Effector memory CD8-positive, alpha-beta T cell (primary cell): Measurements from ENCODE around the gene GPATCH8.

Experiments used
- ATAC-seq: fragments of 150-1000 bp; cut with Tn5 transposase; replicated peaks from 2 replicates; pipeline ENCODE4 v1.10.0; 2021; ENCODE audit warnings: mild to moderate bottlenecking, moderate library complexity
- DNase-seq, 3 experiments: peaks; one replicate each; pipeline ENCODE4 v3.0.0; 2021
- H3K27ac Mint-ChIP-seq, 2 donors: one replicate each; pipeline ENCODE4 v1.8.0; 2022; ENCODE audit warnings: mild to moderate bottlenecking in 2 of 2, mixed read lengths in 2 of 2, moderate library complexity in 2 of 2
- H3K27me3 Mint-ChIP-seq, 2 donors: one replicate each; pipeline ENCODE4 v1.8.0; 2022; ENCODE audit warnings: mixed read lengths in 2 of 2
- H3K36me3 Mint-ChIP-seq: one replicate; pipeline ENCODE4 v1.8.0; 2022; ENCODE audit warnings: mild to moderate bottlenecking, moderate library complexity, mixed read lengths; ENCODE audit not compliant: insufficient read depth
- H3K4me1 Mint-ChIP-seq, 2 donors: one replicate each; pipeline ENCODE4 v1.8.0; 2022; ENCODE audit warnings: low read depth in 2 of 2, mixed read lengths in 2 of 2
- H3K4me3 Mint-ChIP-seq, 2 donors: one replicate each; pipeline ENCODE4 v1.8.0; 2022; ENCODE audit warnings: mild to moderate bottlenecking in 2 of 2, mixed read lengths in 2 of 2, moderate library complexity in 2 of 2
- H3K9me3 Mint-ChIP-seq, 2 donors: one replicate each; pipeline ENCODE4 v1.8.0; 2022; ENCODE audit warnings: mixed read lengths in 2 of 2

Gene GPATCH8

DNA sequence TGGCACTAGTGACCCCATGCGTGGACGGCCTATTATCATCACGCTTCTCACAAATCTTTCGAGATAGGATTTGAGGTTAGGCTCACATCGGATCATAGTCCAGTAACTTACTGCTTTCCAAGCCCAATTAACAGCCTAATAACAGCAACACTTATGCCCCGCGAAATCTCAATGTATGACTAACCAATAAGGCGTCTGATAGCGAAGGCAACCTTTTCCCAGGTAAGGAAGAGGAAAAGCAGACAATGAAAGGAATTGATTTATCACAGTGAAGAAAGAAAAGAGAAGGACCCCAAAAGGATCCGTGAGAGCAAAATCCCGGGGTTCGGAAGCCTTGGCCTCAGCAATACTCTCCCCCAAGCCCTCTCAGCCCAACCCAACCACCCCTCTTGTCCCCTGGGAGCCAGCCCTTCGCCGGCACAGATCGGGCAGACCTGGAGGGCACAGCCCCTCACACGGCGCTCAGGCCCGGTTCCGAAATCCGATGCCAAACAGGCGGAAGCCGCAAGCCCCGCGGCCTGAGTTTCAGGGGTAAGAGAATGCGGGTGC, 534 bp downstream of the GPATCH8 start:
- ATAC-seq: no peak
- no peaks in the 10 kb centered on the region for H3K9me3 Mint-ChIP-seq

DNA sequence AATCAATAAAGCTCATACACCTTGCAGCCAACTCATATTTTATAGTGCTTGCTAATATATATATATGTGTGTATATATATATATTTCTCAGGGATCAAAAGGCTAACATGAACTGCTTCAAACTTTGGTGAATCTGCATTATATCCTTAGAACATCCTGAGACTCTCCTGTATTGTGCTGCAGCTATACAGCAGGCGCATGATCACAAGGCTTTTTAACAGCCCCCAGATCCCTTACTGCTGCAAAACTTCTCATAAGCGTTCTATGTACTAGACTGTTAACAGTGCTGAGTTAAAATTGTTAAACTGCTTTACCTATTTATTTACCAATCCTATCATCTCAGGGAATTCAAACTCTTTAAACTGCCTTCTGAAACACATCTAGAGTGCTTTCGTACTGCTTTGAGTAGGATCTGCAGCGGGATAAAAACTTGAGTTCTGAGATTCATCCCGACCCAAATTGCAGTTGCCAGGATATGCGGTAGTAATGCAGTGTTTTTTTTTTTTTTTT, 1.3 kb downstream of the GPATCH8 start:
- Mint-ChIP-seq H3K4me1 (peaks cover 27 to 39% of the 10 kb centered on the region in 2 donors), H3K27ac (peak overlapping the region in 1 of 2 donors; percentile 96), H3K4me3 (peak overlapping the region; percentile 93 to 96), H3K36me3 (peaks cover 18% of the 10 kb centered on the region), H3K9me3 (no peaks in the 10 kb centered on the region), H3K27me3 (peaks cover 0 to 8% of the 10 kb centered on the region in 2 donors)
- ATAC-seq: no peak
- DNase-seq: no peak

More for the DNA sequence above, 534 bp downstream of the GPATCH8 start:
- Mint-ChIP-seq H3K36me3 (peaks cover 18% of the 10 kb centered on the region), H3K27me3 (peaks cover under 1 to 13% of the 10 kb centered on the region in 2 donors), H3K4me3 (peak overlapping the region; percentile 93 to 96), H3K4me1 (peaks cover 25 to 35% of the 10 kb centered on the region in 2 donors), H3K27ac (peak overlapping the region; percentile 96 to 98)
- peak in 1 of 3 experiments; percentile 5 for DNase-seq

DNA sequence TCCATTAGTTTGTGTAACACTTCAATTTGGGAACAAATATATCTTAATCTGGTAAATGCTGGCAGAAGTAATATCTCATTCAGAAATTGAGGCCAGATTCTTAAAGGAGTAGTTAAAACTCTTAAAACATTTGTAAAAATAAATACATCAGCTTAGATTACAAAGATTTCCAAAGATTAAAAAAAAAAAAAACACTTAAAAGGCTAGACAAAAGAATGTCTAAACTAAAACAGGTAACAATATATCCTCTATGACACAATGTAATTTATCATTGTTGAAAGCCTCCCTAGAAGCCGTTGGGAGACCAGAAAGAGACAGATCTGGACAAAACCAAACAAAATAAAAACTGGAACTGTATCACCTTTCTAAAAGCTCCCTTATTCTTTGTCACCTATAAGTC, 3.5 kb downstream of the GPATCH8 start:
- Mint-ChIP-seq H3K36me3 (peaks cover 26% of the 10 kb centered on the region), H3K27me3 (no peaks in the 10 kb centered on the region), H3K4me3 (peak overlapping the region in 1 of 2 donors; percentile 96), H3K4me1 (peaks cover 37 to 60% of the 10 kb centered on the region in 2 donors), H3K9me3 (no peaks in the 10 kb centered on the region), H3K27ac (no peak overlapping the region)
- no peak for DNase-seq
- ATAC-seq: no peak

DNA sequence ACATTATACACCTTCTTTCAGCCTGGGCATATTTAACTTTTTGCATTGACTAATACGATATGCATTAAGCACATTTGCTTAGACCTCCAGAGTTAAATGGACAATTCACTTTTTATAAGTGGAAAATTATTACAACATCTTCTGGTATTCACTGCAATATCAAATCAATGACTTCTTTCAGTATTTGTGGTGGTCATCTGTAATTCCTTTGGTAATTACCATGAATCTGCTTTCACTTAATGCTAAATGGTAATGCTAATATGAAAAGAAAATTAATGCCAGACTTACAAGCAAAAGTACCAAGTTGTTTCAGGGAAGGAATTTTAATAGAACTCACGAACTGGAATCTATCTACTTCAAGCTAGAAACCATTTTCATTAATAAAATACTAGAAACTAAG, 6.4 kb downstream of the GPATCH8 start:
- no peak for ATAC-seq
- no peaks in the 10 kb centered on the region for H3K27me3 Mint-ChIP-seq
- peak overlapping the region in 1 of 2 donors; percentile 12 for H3K27ac Mint-ChIP-seq

DNA sequence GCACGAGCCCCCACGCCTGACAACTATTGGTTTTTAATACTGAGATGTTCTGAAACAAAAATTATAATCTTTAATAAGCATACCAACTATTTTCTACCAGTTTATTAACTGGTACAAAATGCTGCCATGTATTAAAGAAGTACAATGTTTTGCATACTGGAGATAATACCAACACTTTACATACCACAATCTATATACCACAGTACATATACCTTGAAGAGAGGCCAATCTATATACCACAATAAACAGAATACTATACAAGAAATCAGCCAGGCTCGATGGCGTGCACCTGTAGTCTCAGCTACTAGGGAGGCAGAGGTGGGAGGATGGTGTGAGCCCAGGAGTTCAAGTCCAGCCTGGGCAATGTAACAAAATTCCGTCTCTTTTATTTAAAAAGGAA, 9.9 kb downstream of the GPATCH8 start:
- peaks cover 29 to 57% of the 10 kb centered on the region in 2 donors for H3K4me1 Mint-ChIP-seq
- DNase-seq: no peak

More for the DNA sequence above, 6.4 kb downstream of the GPATCH8 start:
- H3K36me3 Mint-ChIP-seq: peaks cover 14% of the 10 kb centered on the region
- no peaks in the 10 kb centered on the region for H3K9me3 Mint-ChIP-seq
- H3K4me1 Mint-ChIP-seq: peaks cover 36 to 74% of the 10 kb centered on the region in 2 donors
- H3K4me3 Mint-ChIP-seq: no peak overlapping the region
- no peak for DNase-seq

DNA sequence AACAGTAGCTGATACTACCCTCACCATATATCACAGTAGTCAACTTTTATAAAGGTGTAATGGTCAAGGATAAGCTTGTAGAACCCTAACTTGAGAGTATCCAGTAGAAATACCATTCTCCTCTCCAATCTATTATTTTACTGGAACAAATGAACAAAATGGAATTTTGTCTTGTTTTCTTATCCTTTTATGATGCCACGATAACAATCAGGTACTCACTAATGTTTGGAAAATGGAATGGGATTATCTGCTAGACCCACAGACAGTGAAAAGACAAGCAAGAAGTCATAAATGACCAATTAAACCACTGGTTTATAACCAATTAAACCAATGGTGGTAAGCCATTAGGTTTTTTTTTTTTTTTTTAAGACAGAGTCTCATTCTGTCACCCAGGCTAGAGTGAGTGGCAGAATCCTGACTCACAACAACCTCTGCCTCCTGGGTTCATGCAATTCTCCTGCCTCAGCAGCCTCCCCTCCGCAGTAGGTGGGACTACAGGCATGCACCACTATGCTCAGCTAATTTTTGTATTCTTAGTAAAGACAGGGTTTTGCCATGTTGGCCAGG, 10.4 kb downstream of the GPATCH8 start:
- ATAC-seq (no peak), DNase-seq (no peak)
- Mint-ChIP-seq H3K4me1 (peaks cover 27 to 54% of the 10 kb centered on the region in 2 donors), H3K27me3 (no peaks in the 10 kb centered on the region), H3K36me3 (peaks cover 27% of the 10 kb centered on the region), H3K4me3 (no peak overlapping the region), H3K9me3 (no peaks in the 10 kb centered on the region), H3K27ac (peak overlapping the region in 1 of 2 donors; percentile 4)

More for the DNA sequence above, 9.9 kb downstream of the GPATCH8 start:
- H3K9me3 Mint-ChIP-seq: no peaks in the 10 kb centered on the region
- H3K36me3 Mint-ChIP-seq: peaks cover 27% of the 10 kb centered on the region
- H3K4me3 Mint-ChIP-seq: no peak overlapping the region
- no peak for ATAC-seq
- peak overlapping the region in 1 of 2 donors; percentile 4 for H3K27ac Mint-ChIP-seq
- H3K27me3 Mint-ChIP-seq: no peaks in the 10 kb centered on the region

DNA sequence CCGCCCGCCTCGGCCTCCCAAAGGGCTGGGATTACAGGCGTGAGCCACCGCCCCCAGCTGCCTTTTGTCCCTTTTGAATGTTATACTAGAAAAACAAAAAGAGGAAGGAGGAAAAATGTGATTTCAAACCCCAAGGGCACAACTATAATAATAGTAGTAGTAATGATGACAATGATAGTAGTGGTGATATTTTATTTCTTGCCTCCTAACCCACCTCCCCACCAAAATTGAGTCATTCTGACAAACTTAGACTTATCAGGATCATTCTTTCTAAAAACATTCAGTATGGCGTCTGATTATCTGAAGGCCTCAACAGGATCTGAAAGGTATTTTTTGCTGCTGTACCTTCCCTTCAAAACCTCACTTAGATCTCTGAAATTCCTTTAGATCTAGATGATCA, 13.6 kb downstream of the GPATCH8 start:
- DNase-seq: no peak
- H3K27me3 Mint-ChIP-seq: no peaks in the 10 kb centered on the region
- peaks cover 27 to 46% of the 10 kb centered on the region in 2 donors for H3K4me1 Mint-ChIP-seq
- H3K36me3 Mint-ChIP-seq: peaks cover 17% of the 10 kb centered on the region
- H3K27ac Mint-ChIP-seq: no peak overlapping the region
- ATAC-seq: no peak
- no peaks in the 10 kb centered on the region for H3K9me3 Mint-ChIP-seq
- no peak overlapping the region for H3K4me3 Mint-ChIP-seq

DNA sequence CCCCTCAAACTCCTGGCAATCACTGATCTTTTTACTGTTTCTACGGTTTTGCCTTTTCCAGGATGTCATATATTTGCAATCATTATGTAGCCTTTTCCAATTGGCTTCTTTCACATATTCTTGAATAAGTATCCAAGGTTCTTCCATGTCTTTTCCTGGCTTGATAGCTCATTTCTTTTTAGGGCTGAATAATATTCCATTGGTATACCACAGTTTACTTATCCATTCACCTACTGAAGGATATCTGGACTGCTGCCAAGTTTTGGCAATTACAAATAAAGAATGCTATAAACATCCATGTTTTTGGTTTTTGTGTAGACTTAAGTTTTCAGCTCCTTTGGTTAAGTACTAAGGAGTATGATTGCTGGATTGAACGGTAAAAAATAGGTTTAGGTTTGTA, 16.0 kb downstream of the GPATCH8 start:
- Mint-ChIP-seq H3K9me3 (no peaks in the 10 kb centered on the region), H3K36me3 (peaks cover 23% of the 10 kb centered on the region), H3K27ac (no peak overlapping the region), H3K27me3 (no peaks in the 10 kb centered on the region), H3K4me3 (no peak overlapping the region), H3K4me1 (peaks cover 21 to 29% of the 10 kb centered on the region in 2 donors)
- ATAC-seq: no peak
- no peak for DNase-seq

DNA sequence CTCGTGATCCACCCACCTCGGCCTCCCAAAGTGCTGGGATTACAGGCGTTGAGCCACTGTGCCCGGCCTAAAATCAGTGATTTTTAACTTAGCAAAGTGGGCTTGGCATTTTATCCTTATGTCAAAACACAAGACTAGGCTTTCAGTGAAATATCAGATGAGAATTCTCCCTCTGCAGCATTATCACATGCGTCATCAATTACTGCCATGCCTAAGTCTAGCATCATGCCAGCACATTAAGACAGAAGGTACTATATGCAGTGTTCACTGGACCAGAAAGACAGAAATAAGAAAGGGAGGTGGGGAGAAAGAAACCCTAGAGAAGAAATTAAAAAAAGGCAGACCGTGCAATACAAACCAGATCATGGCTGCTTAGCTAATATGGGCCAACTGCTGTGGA, 29.8 kb downstream of the GPATCH8 start:
- Mint-ChIP-seq H3K4me1 (peaks cover 14 to 45% of the 10 kb centered on the region in 2 donors), H3K4me3 (no peak overlapping the region), H3K27me3 (no peaks in the 10 kb centered on the region), H3K27ac (no peak overlapping the region), H3K9me3 (no peaks in the 10 kb centered on the region), H3K36me3 (peaks cover 42% of the 10 kb centered on the region)
- DNase-seq: no peak
- no peak for ATAC-seq

DNA sequence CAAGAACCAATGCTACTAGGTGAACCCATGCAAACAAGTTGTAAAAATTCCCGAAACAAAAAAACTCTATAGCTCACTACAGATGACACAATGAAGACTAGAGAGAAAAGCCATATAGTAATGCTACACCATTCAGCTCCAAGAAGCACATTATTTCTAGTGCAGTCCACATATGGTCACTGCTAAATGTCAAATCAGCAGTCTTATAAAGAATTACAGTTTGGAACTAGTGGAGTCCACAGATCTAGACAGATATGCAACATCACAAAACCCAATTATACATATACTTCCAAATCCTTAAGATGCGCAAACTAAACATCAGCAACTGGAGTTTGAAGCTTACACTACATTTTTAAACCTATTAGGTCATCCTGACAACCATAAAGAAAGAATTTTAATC, 33.5 kb downstream of the GPATCH8 start:
- Mint-ChIP-seq H3K36me3 (peaks cover 30% of the 10 kb centered on the region), H3K4me1 (peaks cover 27 to 55% of the 10 kb centered on the region in 2 donors), H3K27ac (peak overlapping the region in 1 of 2 donors; percentile 53), H3K4me3 (no peak overlapping the region), H3K27me3 (no peaks in the 10 kb centered on the region), H3K9me3 (no peaks in the 10 kb centered on the region)
- ATAC-seq: no peak
- no peak for DNase-seq

DNA sequence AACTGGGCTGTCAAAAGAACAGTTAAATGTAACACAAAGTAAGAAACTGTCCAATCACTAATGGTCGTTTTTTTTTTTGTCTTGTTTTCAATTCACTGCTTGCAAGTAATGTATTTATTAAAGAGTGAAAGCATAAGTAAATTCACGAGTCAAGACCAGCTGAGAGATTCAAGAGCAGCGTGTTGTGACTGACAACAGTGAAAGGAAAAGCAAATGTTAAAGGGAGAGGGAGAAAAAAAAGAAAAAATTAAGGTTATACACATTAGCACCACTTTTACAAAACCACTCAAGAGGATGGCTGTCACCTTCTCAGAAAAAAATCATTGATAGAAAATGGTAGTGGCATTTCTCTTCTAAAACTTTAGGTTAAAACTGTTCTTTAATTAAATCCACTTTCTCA, 36.1 kb downstream of the GPATCH8 start:
- peaks cover 31 to 59% of the 10 kb centered on the region in 2 donors for H3K4me1 Mint-ChIP-seq
- peaks cover 34% of the 10 kb centered on the region for H3K36me3 Mint-ChIP-seq
- ATAC-seq: no peak
- no peak for DNase-seq
- H3K27me3 Mint-ChIP-seq: no peaks in the 10 kb centered on the region
- H3K4me3 Mint-ChIP-seq: no peak overlapping the region
- no peaks in the 10 kb centered on the region for H3K9me3 Mint-ChIP-seq
- peak overlapping the region; percentile 21 to 85 for H3K27ac Mint-ChIP-seq

DNA sequence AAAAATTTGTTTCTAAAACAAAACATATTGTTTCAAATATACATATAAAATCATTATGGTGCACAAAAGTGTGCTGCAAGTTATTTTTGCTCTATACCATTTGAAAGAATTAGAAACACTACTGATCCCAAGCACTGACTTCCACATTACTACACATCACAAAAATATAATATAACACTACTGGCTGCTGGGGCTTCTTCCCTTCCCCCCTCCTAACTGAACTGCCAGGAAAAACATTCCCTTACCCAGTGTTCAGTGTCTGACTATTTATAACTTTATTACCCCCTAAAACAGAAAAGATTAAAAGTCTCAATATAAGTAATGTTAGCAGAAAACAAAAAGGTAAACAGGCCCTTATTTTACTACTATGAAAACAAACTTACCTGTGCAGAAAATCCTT, 36.9 kb downstream of the GPATCH8 start:
- Mint-ChIP-seq H3K36me3 (peaks cover 33% of the 10 kb centered on the region), H3K27me3 (no peaks in the 10 kb centered on the region), H3K9me3 (no peaks in the 10 kb centered on the region), H3K4me3 (no peak overlapping the region), H3K27ac (peak overlapping the region; percentile 21 to 85), H3K4me1 (peaks cover 31 to 58% of the 10 kb centered on the region in 2 donors)
- DNase-seq (no peak), ATAC-seq (no peak)

DNA sequence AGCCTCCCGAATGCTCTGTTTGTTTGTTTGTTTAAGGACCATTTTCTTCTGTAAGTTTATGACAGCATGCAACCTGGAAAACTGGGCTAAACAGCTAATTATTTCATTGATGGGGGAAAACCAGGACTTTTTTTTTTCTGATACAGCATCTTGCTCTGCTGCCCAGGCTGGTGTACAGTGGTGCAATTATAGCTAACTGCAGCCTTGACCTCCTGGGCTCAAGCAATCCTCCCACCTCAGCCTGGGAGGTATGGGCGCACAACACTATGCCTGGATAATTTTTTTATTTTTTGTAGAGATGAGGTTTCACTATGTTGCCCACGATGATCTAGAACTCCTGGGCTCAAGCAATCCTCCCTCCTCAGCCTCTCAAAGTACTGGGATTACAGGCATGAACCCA, 37.3 kb downstream of the GPATCH8 start:
- Mint-ChIP-seq H3K9me3 (no peaks in the 10 kb centered on the region), H3K4me3 (no peak overlapping the region), H3K36me3 (peaks cover 31% of the 10 kb centered on the region), H3K4me1 (peaks cover 28 to 55% of the 10 kb centered on the region in 2 donors), H3K27ac (peak overlapping the region in 1 of 2 donors; percentile 85), H3K27me3 (no peaks in the 10 kb centered on the region)
- no peak for ATAC-seq
- no peak for DNase-seq

DNA sequence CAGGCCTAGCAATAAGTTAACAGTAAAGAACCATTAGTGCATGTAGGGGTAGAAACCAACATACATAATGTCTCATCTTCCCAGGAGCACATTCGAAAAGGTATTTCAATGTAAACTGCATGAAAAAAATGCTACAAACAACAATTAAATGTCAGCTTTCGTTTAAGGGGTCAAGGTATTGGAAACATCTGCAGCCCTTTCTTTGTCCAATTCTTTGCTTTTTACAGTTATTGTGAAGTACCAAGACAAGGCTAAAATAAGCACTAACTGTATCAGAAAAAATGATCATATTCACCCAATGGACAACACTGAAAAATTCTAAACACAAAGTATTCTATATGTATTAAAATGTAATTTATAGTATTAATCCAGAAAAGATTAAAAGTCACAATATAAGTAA, 37.9 kb downstream of the GPATCH8 start:
- H3K4me1 Mint-ChIP-seq: peaks cover 25 to 50% of the 10 kb centered on the region in 2 donors
- ATAC-seq: no peak
- no peak overlapping the region for H3K27ac Mint-ChIP-seq
- H3K27me3 Mint-ChIP-seq: no peaks in the 10 kb centered on the region
- H3K36me3 Mint-ChIP-seq: peaks cover 28% of the 10 kb centered on the region
- H3K4me3 Mint-ChIP-seq: no peak overlapping the region
- H3K9me3 Mint-ChIP-seq: no peaks in the 10 kb centered on the region
- no peak for DNase-seq
